Measurements from ENCODE around the gene CYRIA. TPM values are rescaled to one million over a fixed set of nuclear protein-coding genes. Genes with fewer than 3 reads are reported as not detected.

The CYRIA gene
- polyA plus RNA-seq, 1 of the 3 experiments (the other 2 are of a cell fraction), result 0.13 TPM

DNA sequence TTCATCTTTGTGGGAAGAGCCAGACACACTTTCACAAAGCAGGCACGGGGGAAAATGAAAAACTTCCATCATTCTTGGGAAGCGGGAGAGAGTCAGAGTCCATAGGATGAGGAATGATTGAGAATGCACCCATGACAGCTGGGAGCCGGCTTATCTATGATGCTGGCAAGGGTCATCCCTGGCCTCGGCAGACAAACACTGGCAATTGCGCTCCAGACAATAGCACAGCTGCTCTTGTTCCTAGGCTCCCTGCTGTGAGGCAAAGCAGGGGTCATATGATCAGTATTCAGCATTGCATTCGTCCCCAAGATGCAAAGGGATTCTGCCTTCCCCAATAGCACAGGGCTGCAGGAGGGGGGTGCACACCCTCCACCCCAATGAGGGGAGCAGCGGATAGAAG, 33.0 kb downstream of the CYRIA start (continued):
- no peak for TF ChIP-seq TEAD4 (IDR thresholded peaks at IDR 0.05; ENCODE audit: borderline replicate concordance, insufficient read depth)
- TF ChIP-seq SMC3 (IDR thresholded peaks at IDR 0.05; ENCODE audit: low read depth, low read length), result no peak
- TF ChIP-seq RFX5 (IDR thresholded peaks at IDR 0.05; ENCODE audit: low read length), result no peak

GRCh38 chr2:16630463-16630862, 35.2 kb downstream of the CYRIA start:
- no peak for DNase-seq
- H3K4me3 ChIP-seq (ENCODE audit: low read depth in 2 of 2, low read length in 1 of 2), result no peak overlapping the region
- H3K9me3 ChIP-seq, result no peaks in the 10 kb centered on the region
- H3K27me3 ChIP-seq (ENCODE audit: insufficient read depth), result no peaks in the 10 kb centered on the region
- peaks cover 4 to 9% of the 10 kb centered on the region in 2 experiments; a peak in 2 of 4 replicates for H3K4me1 ChIP-seq (ENCODE audit: control insufficient read depth in 1 of 2, insufficient read depth in 2 of 2, low read depth in 1 of 2, low read length in 1 of 2)
- no peaks in the 10 kb centered on the region for H3K36me3 ChIP-seq (replicated peaks in 1 of 2; ENCODE audit: control insufficient read depth in 1 of 2, insufficient read depth in 2 of 2, low read length in 1 of 2)
- H4K20me1 ChIP-seq (ENCODE audit: insufficient read depth), result no peaks in the 10 kb centered on the region
- H3K79me2 ChIP-seq (ENCODE audit: insufficient read depth), result no peaks in the 10 kb centered on the region
- H3K27ac ChIP-seq (ENCODE audit: low read depth in 2 of 2, low read length in 1 of 2), result no peak overlapping the region
- no peaks in the 10 kb centered on the region for H3K9me2 ChIP-seq
- H2AFZ ChIP-seq (ENCODE audit: low read depth), result no peak overlapping the region
- H3K9ac ChIP-seq, result no peak overlapping the region
- WGBS (ENCODE audit: low lambda C conversion rate), result 73% methylated on average over 3 of the region's 3 CpGs
- CTCF ChIA-PET, result interaction anchor here (1.3 to 17.2 kb wide), 5 partner anchors 12 to 126 kb away, joined by 3 to 298 read pairs (median 23); no protein-coding TSS in a partner anchor
- no peak overlapping the region for H3K4me2 ChIP-seq
- H3F3A ChIP-seq (replicated peaks; ENCODE audit: insufficient read depth), result no peaks in the 10 kb centered on the region
- POLR2A ChIA-PET, result no interaction called here
- TF ChIP-seq ZBTB33 (IDR thresholded peaks at IDR 0.05; ENCODE audit: borderline replicate concordance, low read depth) (no peak), CHD2 (IDR thresholded peaks at IDR 0.05; ENCODE audit: low read length, partially characterized antibody) (no peak), RCOR1 (IDR thresholded peaks at IDR 0.05; ENCODE audit: low read length) (no peak)

- Histone ChIP-seq H4K20me1 (ENCODE audit: insufficient read depth) (no peaks in the 10 kb centered on the region), H3K4me1 (ENCODE audit: control insufficient read depth in 1 of 2, insufficient read depth in 2 of 2, low read depth in 1 of 2, low read length in 1 of 2) (peaks cover 4 to 9% of the 10 kb centered on the region in 2 experiments; a peak in 2 of 4 replicates), H3K27ac (ENCODE audit: low read depth in 2 of 2, low read length in 1 of 2) (no peak overlapping the region), H3K9ac (no peak overlapping the region), H3K79me2 (ENCODE audit: insufficient read depth) (no peaks in the 10 kb centered on the region), H3K9me2 (no peaks in the 10 kb centered on the region), H2AFZ (ENCODE audit: low read depth) (no peak overlapping the region), H3K4me3 (ENCODE audit: low read depth in 2 of 2, low read length in 1 of 2) (no peak overlapping the region), H3K36me3 (replicated peaks in 1 of 2; ENCODE audit: control insufficient read depth in 1 of 2, insufficient read depth in 2 of 2, low read length in 1 of 2) (no peaks in the 10 kb centered on the region), H3K9me3 (no peaks in the 10 kb centered on the region), H3F3A (replicated peaks; ENCODE audit: insufficient read depth) (no peaks in the 10 kb centered on the region), H3K4me2 (no peak overlapping the region), H3K27me3 (ENCODE audit: insufficient read depth) (no peaks in the 10 kb centered on the region)
- ChIA-PET CTCF (interaction anchor here (0.6 to 17.2 kb wide), 7 partner anchors 11 to 126 kb away, joined by 3 to 298 read pairs (median 5); no protein-coding TSS in a partner anchor), POLR2A (no interaction called here)
- TF ChIP-seq GABPA (IDR thresholded peaks at IDR 0.05; ENCODE audit: low read depth), result no peak
- TF ChIP-seq POLR2AphosphoS5 (IDR thresholded peaks at IDR 0.05; ENCODE audit: low read depth, low read length), result no peak
- TF ChIP-seq MEF2A (IDR thresholded peaks at IDR 0.05; ENCODE audit: borderline replicate concordance, low read depth), result no peak
- TF ChIP-seq USF1 (IDR thresholded peaks at IDR 0.05; ENCODE audit: borderline replicate concordance, low read depth), result no peak
- TF ChIP-seq NRF1 (IDR thresholded peaks at IDR 0.05; ENCODE audit: low read depth, low read length), result no peak
- TF ChIP-seq IRF3 (IDR thresholded peaks at IDR 0.05; ENCODE audit: low read depth, low read length), result no peak
- no peak for TF ChIP-seq PBX3 (IDR thresholded peaks at IDR 0.05)
- no peak for TF ChIP-seq FOXM1 (IDR thresholded peaks at IDR 0.05; ENCODE audit: low read depth)
- no peak for TF ChIP-seq RCOR1 (IDR thresholded peaks at IDR 0.05; ENCODE audit: low read length)
- TF ChIP-seq ELF1 (IDR thresholded peaks at IDR 0.05), result no peak
- no peak for TF ChIP-seq GATA2 (CRISPR knock-in tag; IDR thresholded peaks at IDR 0.05)
- no peak for TF ChIP-seq MXI1 (IDR thresholded peaks at IDR 0.05; ENCODE audit: low read depth, low read length)
- TF ChIP-seq CHD2 (IDR thresholded peaks at IDR 0.05; ENCODE audit: low read length, partially characterized antibody), result no peak
- TF ChIP-seq TEAD4 (IDR thresholded peaks at IDR 0.05; ENCODE audit: borderline replicate concordance, insufficient read depth), result no peak
- no peak for TF ChIP-seq NFIC (IDR thresholded peaks at IDR 0.05; ENCODE audit: borderline replicate concordance)
- 58% methylated on average over 6 of the region's 6 CpGs for WGBS (ENCODE audit: low lambda C conversion rate)
- no peak for DNase-seq
Measured at GRCh38 chr2:16629770-16630169, 35.9 kb downstream of the CYRIA start.
